NOMO-1 treated with dmso at 0.1 percent for 144 hours (cell line): ENCODE results near the gene ARPP21.
"Not testable (repeated sequence)": the region's sequence is repeated elsewhere in the genome, so short reads cannot be mapped to it uniquely, and the experiment has no call there.

Experiments used
- DNase-seq: peaks from one replicate; lab custom pipeline; 2025; ENCODE audit not compliant: unreplicated experiment; lab: John Stamatoyannopoulos, UW

ARPP21 gene

GRCh38 chr3:35639254-35640186 lies at the start of gene ARPP21:
Gene ARPP21 (plus strand): TSS chr3:35639525. CDS start chr3:35681752, 42,227 bp downstream.
- DNase-seq, result no peak

DNA sequence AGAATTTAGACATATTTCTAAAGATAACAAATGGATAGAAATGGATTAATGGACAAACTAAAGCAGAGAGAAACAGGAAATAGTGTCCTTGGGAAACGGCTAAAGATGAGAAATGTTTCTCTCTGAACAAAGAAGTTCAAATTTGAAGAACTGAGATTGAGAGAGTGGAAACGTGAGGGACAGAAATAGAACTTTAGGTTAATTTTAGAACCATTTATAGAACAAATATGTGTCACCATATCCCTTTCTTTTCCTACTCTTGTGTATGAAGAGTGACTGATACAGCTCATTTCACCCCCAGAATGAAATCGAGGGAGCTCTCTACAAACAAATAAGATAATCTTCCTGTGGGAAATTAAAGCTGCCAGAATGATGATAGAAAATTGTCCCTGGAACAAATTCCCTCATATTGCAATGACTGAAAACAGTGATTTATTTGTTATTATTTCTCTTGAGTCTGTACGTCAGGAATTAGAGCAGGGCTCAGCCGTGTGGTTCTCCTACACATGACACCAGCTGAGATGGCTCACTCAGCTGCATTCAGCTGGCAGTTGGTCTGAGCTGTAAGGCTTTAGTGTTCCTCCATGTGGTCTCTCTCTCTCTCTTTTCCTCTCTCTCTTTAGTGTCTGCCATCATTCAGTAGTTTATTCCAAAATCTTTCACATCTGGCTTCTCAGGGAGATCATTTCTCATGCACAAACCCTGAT lies 46.6 kb upstream of the ARPP21 start:
- DNase-seq, result no peak

- DNase-seq, result no peak
Measured at GRCh38 chr3:35594739-35595138, 44.6 kb upstream of the ARPP21 start.

DNA sequence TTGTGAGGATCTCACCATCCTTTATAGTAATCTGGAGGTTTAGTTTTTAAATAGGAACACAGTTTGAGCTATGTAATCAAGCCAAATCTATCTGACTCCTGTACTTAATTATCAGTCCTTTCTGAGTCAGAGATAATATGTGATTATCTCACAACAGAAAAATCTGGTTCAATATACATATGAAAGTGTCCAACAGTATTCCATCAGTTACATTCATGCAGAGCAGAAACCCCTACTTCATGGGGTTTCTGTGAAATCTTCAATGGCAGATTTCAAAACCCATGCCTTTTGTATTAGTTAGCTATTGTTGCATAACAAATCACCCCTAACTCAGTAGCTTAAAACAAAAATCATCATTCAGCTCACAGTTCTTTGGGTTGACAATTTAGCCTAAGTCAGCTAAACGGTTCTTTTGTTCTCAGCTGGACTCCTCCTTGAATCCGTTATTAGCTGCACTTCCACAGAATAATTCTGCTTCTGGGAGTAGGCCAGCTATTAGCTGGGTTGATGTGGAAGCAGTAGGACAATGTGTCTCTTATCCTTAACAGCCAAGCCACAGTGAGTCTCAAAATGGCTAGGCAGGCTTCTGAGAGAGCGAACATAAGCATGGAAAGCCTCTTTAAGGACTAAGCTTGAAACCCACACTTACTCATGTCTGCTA lies 42.9 kb upstream of the ARPP21 start:
- no peak for DNase-seq

GRCh38 chr3:35597490-35597889 lies 41.8 kb upstream of the ARPP21 start:
- DNase-seq, result no peak

GRCh38 chr3:35598804-35599203 lies 40.5 kb upstream of the ARPP21 start:
- no peak for DNase-seq

DNA sequence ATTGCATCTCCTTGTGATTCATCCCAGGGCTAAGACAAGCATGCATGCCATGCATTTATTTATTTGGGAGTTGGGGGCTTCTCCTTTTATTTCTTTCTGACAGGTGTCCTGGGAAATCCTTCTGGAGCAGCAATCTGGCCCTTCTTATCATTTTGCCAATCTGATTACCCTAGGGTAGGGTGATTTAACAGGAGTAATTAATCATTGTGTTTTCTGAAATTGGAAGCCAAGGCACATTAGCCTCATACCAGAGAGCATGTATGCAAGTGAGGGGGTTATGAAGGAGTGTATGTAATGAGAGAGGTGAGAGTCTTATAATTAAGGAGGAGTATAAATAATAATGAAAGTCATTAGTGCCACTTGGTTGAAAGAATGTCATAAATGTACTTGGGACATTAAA lies 37.4 kb upstream of the ARPP21 start:
- DNase-seq, result no peak

DNA sequence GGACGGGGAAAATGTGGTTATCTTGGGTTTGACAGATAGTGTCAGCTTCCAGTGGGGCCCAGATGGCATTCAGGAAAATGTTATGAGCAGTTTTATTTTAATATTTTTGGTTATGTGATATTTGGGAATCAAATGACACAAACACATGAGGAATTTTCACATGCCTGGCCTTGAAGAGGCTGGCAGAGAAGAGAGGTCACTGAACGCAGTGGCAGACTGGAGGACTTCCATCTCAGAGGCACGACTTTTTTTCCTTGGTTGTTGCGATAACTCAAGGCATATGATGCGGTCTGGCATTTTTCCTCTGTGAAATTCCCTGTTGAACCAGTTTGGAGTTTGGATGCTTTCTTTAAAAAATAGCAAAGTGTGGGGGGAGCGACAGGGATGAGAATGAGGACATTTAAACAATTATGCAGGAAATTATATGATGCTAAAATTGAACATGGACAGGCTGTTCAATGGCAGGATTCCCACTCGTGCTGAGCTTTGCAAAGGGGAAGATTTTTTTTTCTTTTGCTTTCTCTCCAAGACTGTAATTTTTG lies 36.9 kb upstream of the ARPP21 start:
- no peak for DNase-seq

DNA sequence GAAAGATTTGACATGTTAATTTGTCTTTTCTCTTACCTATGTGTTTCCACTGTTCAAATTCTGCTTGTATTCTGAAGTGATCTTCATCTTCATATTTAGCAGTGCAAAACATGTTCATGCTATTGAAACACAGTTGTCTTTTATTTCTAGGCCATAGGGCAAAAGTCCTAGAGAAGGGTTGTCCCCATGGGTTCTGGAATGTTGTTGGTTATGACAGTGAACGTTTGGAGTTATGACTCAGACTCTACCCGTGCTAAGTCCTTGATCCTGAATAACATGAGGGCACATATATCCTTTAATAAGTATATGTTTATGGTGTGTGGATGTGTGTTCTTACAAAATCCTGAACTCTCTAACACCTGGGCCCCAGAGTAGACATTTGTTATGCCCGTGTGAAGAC lies 23.0 kb upstream of the ARPP21 start:
- DNase-seq, result no peak

GRCh38 chr3:35617370-35617769 lies 22.0 kb upstream of the ARPP21 start:
- DNase-seq, result no peak

DNA sequence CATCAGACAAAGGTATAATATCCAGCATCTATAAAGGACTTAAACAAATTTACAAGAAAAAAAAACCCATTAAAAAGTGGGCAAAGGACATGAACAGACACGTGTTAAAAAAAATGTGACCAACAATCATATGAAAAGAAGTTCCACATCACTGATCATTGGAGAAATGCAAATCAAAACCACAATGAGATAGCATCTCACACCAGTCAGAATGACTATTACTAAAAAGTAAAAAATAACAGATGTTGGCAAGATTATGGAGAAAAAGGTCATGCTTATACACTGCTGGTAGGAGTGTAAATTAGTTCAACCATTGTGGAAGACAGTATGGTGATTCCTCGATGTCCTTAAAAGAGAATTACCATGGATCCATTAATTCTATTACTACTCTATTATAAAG lies 19.1 kb upstream of the ARPP21 start:
- not testable (repeated sequence) for DNase-seq

- DNase-seq, result no peak
Measured at GRCh38 chr3:35624698-35625097, 14.6 kb upstream of the ARPP21 start.

GRCh38 chr3:35633332-35634124 lies 5.8 kb upstream of the ARPP21 start:
- DNase-seq, result no peak

GRCh38 chr3:35635407-35635806 lies 3.9 kb upstream of the ARPP21 start:
- no peak for DNase-seq

- no peak for DNase-seq
Measured at GRCh38 chr3:35635926-35636683, 3.2 kb upstream of the ARPP21 start.

DNA sequence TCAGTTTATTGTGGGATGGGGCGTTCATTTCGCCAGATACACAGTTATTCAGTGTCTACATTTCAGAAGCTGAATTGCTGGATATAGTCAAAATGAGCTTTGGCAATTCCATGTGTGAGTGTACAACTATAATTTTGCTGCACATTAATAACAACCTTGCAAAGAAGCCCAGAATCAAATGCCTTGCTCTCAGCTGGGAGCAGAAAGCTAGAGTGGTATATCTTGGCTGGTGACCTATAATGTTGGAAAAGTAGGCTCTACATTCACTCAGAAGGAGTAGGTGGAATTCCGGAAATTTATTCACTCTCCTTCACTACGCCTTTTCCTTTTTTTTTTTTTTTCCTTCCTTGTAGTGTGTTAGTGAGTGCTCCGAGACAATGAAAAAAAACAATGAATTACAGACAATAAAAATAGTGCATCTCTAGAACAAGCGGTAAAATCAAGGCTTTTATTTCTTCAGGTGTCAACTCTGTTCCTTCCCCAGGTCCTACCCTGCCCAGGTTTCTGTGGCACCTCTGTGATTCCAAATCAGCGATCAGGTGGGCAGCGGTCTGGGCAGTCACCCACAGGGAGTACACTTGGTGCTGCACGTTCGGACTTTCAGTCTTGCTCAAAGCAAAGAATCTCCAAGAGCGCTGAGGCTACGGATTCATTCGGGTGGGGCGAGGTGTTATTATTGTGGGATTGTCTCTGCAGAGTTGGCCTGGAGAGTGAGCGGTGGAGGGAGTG lies 910 bp upstream of the ARPP21 start:
- DNase-seq, result no peak

DNA sequence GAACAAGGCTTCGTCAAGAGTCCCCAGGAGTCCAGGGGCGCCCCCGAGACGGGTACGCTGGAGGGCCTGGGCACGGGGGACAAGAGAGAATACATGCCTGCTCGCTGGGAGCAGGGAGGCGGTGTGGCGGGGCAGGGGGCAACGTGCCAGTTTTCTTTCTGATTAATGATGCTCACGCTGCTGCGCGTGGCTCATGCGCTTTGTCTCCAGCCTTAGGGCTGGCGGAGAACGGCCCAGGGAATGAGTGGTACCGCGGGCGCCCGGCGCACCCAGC lies 408 bp upstream of the ARPP21 start:
- DNase-seq, result no peak

DNA sequence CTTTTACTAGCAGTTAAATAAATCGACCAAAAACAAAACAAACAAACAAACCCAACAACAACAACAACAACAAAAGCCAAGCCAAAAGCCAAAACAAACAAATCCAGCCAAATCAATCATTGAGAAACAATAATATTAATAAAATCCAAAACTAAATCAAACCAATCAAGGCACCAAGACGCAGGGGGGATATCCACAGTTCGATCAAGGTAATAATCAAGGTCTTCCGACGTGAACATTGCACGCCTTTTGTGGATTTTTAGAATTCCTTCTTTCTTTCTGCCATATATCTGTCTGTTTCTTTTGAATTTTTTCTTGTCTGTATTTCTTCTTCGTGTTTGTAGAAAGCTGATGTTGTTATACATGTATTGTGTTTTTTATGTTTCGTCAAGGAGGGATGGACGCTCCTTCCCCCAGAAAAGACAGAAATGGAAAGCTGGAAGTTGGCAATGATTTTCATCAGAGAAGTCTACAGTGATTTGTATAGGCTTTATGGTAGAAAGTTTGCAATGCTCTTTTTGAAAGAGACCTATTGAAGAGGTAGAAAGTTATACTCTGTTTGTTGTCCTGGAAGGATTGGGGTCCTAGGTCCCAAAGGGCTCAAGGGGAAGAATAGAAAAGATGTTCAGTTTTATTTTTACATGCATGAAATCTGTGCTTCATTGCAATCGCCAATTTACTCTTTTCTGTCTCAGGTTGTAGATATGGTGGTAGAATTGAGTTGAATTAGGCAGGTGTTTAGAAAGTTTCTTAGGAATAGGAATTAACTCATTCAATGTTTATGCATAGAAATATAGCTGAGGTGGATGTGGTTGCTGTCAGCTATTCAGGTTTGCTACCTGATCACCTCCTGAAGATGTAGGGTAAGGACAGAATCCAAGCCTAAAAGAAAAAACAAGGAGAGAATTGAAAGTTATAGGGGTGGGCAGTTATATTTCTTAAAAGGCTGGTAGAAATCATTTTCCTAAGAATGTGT lies 1.2 kb downstream of the ARPP21 start:
- DNase-seq, result no peak
